A673 (cell line): ENCODE measurements around the gene RELL1.

Experiments used
- EZH2 ChIP-seq: fragments of 200-600 bp; sonication (generic); IDR thresholded peaks from 2 replicates; pipeline ENCODE4 v1.6.1; 2017; ENCODE audit warnings: borderline replicate concordance, low read depth, mild to moderate bottlenecking, mixed read lengths, antibody characterized with exemption, low read length; ENCODE audit not compliant: poor library complexity, severe bottlenecking
- TF ChIP-seq, protein P1 (sequence below): fragments of 300-800, 200-600 bp; sonication (generic); conservative IDR thresholded peaks from 2 replicates; pipeline ENCODE4 v1.5.1; 2017; ENCODE audit warnings: low read depth, mild to moderate bottlenecking, antibody characterized with exemption, low read length, moderate library complexity, mixed read lengths

GRCh38 chr4:37721995-37722638 lies 35.9 kb upstream of the RELL1 start:
- TF ChIP-seq, protein P1, sequence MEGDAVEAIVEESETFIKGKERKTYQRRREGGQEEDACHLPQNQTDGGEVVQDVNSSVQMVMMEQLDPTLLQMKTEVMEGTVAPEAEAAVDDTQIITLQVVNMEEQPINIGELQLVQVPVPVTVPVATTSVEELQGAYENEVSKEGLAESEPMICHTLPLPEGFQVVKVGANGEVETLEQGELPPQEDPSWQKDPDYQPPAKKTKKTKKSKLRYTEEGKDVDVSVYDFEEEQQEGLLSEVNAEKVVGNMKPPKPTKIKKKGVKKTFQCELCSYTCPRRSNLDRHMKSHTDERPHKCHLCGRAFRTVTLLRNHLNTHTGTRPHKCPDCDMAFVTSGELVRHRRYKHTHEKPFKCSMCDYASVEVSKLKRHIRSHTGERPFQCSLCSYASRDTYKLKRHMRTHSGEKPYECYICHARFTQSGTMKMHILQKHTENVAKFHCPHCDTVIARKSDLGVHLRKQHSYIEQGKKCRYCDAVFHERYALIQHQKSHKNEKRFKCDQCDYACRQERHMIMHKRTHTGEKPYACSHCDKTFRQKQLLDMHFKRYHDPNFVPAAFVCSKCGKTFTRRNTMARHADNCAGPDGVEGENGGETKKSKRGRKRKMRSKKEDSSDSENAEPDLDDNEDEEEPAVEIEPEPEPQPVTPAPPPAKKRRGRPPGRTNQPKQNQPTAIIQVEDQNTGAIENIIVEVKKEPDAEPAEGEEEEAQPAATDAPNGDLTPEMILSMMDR = no peak
- no peak for TF ChIP-seq EZH2
